ENCODE results near the gene ALKBH2.

DNA sequence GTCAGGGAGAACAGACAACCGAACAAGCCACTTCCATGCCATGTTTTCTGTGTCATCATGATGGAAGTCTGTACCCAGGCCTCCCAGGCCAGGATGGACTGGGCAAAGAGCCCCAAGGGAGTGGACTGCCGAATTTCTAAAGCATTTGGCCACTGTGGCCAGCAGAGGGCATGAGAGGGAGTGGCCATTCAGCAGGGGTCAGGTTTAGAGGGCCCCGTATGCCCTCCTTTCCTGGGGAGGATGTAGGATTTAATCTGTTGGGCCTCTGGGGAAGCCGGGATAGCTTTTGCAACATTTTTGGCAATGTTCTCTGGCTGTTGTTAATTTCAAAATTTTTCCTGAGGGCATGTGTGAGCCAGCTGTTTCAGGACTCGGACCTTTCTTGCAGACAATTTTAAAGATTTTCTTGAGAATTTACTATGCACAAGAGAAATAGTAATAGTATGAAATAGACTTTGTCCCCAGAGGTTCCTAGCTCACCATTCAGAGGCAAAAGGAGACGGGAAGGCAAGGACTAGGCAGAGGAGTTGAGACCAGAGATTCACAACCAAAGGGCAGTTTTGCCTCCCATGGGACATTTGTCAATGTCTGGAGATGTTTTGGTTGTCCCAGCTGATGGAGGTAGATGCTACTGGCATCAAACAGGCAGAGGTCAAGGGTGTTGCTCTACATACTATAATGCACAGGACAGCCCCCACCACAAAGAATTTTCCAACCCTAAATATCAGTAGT is 41.1 kb upstream of the ALKBH2 start:
- TF ChIP-seq CTCF (IDR thresholded peaks at IDR 0.05) (peak; percentile 68 to 87 (median 76)), POLR2A (IDR thresholded peaks at IDR 0.05) (no peak)
